B cell (primary cell): ENCODE measurements around the gene MRTFB. TPM values are rescaled to one million over a fixed set of nuclear protein-coding genes. Genes with fewer than 3 reads are reported as not detected.

Experiments
- ATAC-seq: fragments of 200-7000 bp; cut with Tn5 transposase; one replicate; pipeline ENCODE4 v1.10.0; 2021; ENCODE audit warnings: low read depth, mild to moderate bottlenecking, moderate number of reproducible peaks, moderate library complexity
- CTCF ChIA-PET: fragments of 350-600 bp; sonication (Branson Sonifier 250); formaldehyde crosslinking; loops from one replicate; lab custom pipeline; 2021; ENCODE audit warnings: antibody characterized with exemption, inconsistent platforms; lab: Charles Lee
- POLR2A ChIA-PET: fragments of 350-600 bp; sonication (Branson Sonifier 250); formaldehyde crosslinking; loops from one replicate; lab custom pipeline; 2021; ENCODE audit warnings: antibody characterized with exemption; lab: Charles Lee
- DNase-seq: peaks from one replicate; pipeline ENCODE4 v3.0.0; 2013
- H2AFZ ChIP-seq: 2 replicates; pipeline ENCODE4 v1.6.1; 2012; ENCODE audit warnings: mild to moderate bottlenecking, low read depth, low read length; ENCODE audit not compliant: insufficient read depth, poor library complexity, severe bottlenecking
- H3K27ac ChIP-seq, 2 donors: 1 replicate in 1 of 2; 2 replicates in 1 of 2; pipeline ENCODE4 v1.5.1; 2012 to 2013; ENCODE audit warnings: low read length in 2 of 2, mild to moderate bottlenecking in 2 of 2, moderate library complexity in 1 of 2
- H3K27me3 ChIP-seq, 4 experiments: fragments of 200-600 bp in 1 of 4; sonication (generic) in 1 of 4; replicated peaks in 1 of 4; 1 replicate in 2 of 4; 2 replicates in 2 of 4; pipeline versions ENCODE4 v1.6.1 to v1.7.0; 2013 to 2016; ENCODE audit warnings: low read length in 3 of 4, mild to moderate bottlenecking in 2 of 4, mixed read lengths in 1 of 4, moderate library complexity in 1 of 4; ENCODE audit not compliant: insufficient read depth in 4 of 4, control insufficient read depth in 3 of 4; ENCODE audit errors: control extremely low read depth in 1 of 4
- H3K36me3 ChIP-seq, 2 experiments: replicated peaks in 1 of 2; 1 replicate in 1 of 2; 2 replicates in 1 of 2; pipeline versions ENCODE4 v1.6.1 to v1.7.1; 2013; ENCODE audit warnings: low read length in 1 of 2; ENCODE audit not compliant: insufficient read depth in 2 of 2, control insufficient read depth in 1 of 2; ENCODE audit errors: control extremely low read depth in 1 of 2, extremely low read depth in 1 of 2
- H3K4me1 ChIP-seq, 2 donors: fragments of 200-600 bp in 1 of 2; sonication (generic) in 1 of 2; 1 replicate in 1 of 2; 2 replicates in 1 of 2; pipeline versions ENCODE4 v1.5.1 to v1.6.1; 2013 to 2017; ENCODE audit warnings: low read length in 2 of 2; ENCODE audit not compliant: control insufficient read depth in 2 of 2, insufficient read depth in 2 of 2
- H3K4me2 ChIP-seq: replicated peaks from 2 replicates; pipeline ENCODE3; 2012; ENCODE audit warnings: mild to moderate bottlenecking, low read depth, low read length; ENCODE audit not compliant: poor library complexity, severe bottlenecking
- H3K4me3 ChIP-seq, 5 experiments: fragments of 200-600 bp in 1 of 5; sonication (generic) in 1 of 5; 1 replicate in 3 of 5; 2 replicates in 2 of 5; pipeline versions ENCODE4 v1.5.1 to v1.7.0; 2011 to 2016; ENCODE audit warnings: low read length in 4 of 5, mild to moderate bottlenecking in 4 of 5, low read depth in 2 of 5, control low read depth in 1 of 5, moderate library complexity in 1 of 5; ENCODE audit not compliant: insufficient read depth in 1 of 5; ENCODE audit errors: control extremely low read depth in 1 of 5, extremely low read depth in 1 of 5
- H3K79me2 ChIP-seq: fragments of 200-600 bp; sonication (generic); one replicate; pipeline ENCODE4 v1.6.0; 2016; ENCODE audit warnings: low read length; ENCODE audit not compliant: control insufficient read depth, insufficient read depth
- H3K9ac ChIP-seq: fragments of 200-600 bp; sonication (generic); 2 replicates; pipeline ENCODE4 v1.6.1; 2017; ENCODE audit warnings: mild to moderate bottlenecking, low read length, moderate library complexity
- H3K9me3 ChIP-seq, 3 donors: one replicate each; pipeline versions ENCODE4 v1.6.1 to v1.7.1; 2013; ENCODE audit warnings: low read length in 2 of 3; ENCODE audit not compliant: control insufficient read depth in 2 of 3, insufficient read depth in 1 of 3; ENCODE audit errors: control extremely low read depth in 1 of 3
- H4K20me1 ChIP-seq: 2 replicates; pipeline ENCODE4 v1.6.0; 2012; ENCODE audit warnings: mild to moderate bottlenecking, low read length; ENCODE audit not compliant: insufficient read depth, control insufficient read depth, poor library complexity, severe bottlenecking
- H3K27ac Mint-ChIP-seq: one replicate; pipeline ENCODE4 v1.8.0; 2021; ENCODE audit warnings: mixed read lengths
- H3K27me3 Mint-ChIP-seq: one replicate; pipeline ENCODE4 v1.8.0; 2021; ENCODE audit warnings: mixed read lengths
- H3K4me1 Mint-ChIP-seq: one replicate; pipeline ENCODE4 v1.8.0; 2021; ENCODE audit warnings: mixed read lengths
- H3K4me3 Mint-ChIP-seq: one replicate; pipeline ENCODE4 v1.8.0; 2021; ENCODE audit warnings: mixed read lengths
- H3K9me3 Mint-ChIP-seq: one replicate; pipeline ENCODE4 v1.8.0; 2022; ENCODE audit warnings: mixed read lengths; ENCODE audit not compliant: insufficient read depth
- CTCF ChIP-seq: fragments of 200-600 bp; IDR thresholded peaks from one replicate; pipeline ENCODE4 v1.8.0; 2022; ENCODE audit warnings: antibody characterized with exemption, mild to moderate bottlenecking
- EZH2 ChIP-seq: IDR thresholded peaks from 2 replicates; pipeline ENCODE4 v1.6.1; 2012; ENCODE audit warnings: borderline replicate concordance, low read depth, mild to moderate bottlenecking, moderate library complexity, low read length; ENCODE audit not compliant: insufficient read depth, poor library complexity, severe bottlenecking
- WGBS: methylation state at CpG from one replicate; pipeline ENCODE4 v1.1.5; 2013; ENCODE audit warnings: missing lambda C conversion rate; ENCODE audit not compliant: insufficient coverage; 5-methylcytosine and 5-hydroxymethylcytosine counted together
- intact Hi-C: fragments of 100-400 bp; cut with micrococcal nuclease; formaldehyde crosslinking; loops from one replicate; pipeline ENCODE4 v1.10.0; 2022
- polyA plus RNA-seq: library from polyadenylated mRNA; depleted of rRNA; stranded (reverse); fragments of >200 nt; gene quantifications from 2 replicates; pipeline ENCODE4 v1.2.3, GENCODE V29; 2012
- total RNA-seq, 2 donors: library from RNA; stranded (reverse); fragments of 120-200 nt in 1 of 2; gene quantifications; 1 replicate in 1 of 2; 2 replicates in 1 of 2; pipeline versions ENCODE4 v1.2.3 to v1.2.4, GENCODE V29; 2013 to 2022

MRTFB gene
- total and polyA plus RNA-seq, 2 donors (not counting 1 experiment from before 2014, with no cell fraction given): 6.6 to 39.5 TPM

- Histone ChIP-seq H3K4me2 (no peak overlapping the region), H3K9me3 (peaks cover 0 to 13% (median 0%) of the 10 kb centered on the region in 3 donors), H2AFZ (no peak overlapping the region), H3K27me3 (peaks cover 0 to 6% (median 1%) of the 10 kb centered on the region in 4 experiments), H3K36me3 (no peaks in the 10 kb centered on the region), H3K4me1 (no peaks in the 10 kb centered on the region), H3K9ac (no peak overlapping the region), H3K27ac (no peak overlapping the region), H3K79me2 (no peaks in the 10 kb centered on the region), H4K20me1 (no peaks in the 10 kb centered on the region), H3K4me3 (no peak overlapping the region)
- ChIA-PET POLR2A (no interaction called here), CTCF (no interaction called here)
- intact Hi-C loops: no loop called here
- no peak for TF ChIP-seq EZH2
- no peak for TF ChIP-seq CTCF
- Mint-ChIP-seq H3K27ac (no peak overlapping the region), H3K27me3 (peaks cover 30% of the 10 kb centered on the region), H3K4me1 (peaks cover 2% of the 10 kb centered on the region), H3K4me3 (no peak overlapping the region), H3K9me3 (peaks cover 2% of the 10 kb centered on the region)
- no peak for ATAC-seq
- no peak for DNase-seq
- WGBS: 80% methylated on average over 2 of the region's 3 CpGs
Measured at GRCh38 chr16:14028202-14028601, 42.9 kb upstream of the MRTFB start.

- Histone ChIP-seq H3K4me1 (no peaks in the 10 kb centered on the region), H2AFZ (no peak overlapping the region), H3K9ac (no peak overlapping the region), H3K4me2 (no peak overlapping the region), H4K20me1 (no peaks in the 10 kb centered on the region), H3K4me3 (no peak overlapping the region), H3K27me3 (peaks cover 0 to 6% (median 1%) of the 10 kb centered on the region in 4 experiments), H3K27ac (no peak overlapping the region), H3K36me3 (no peaks in the 10 kb centered on the region), H3K79me2 (no peaks in the 10 kb centered on the region), H3K9me3 (peaks cover 0 to 13% (median 0%) of the 10 kb centered on the region in 3 donors)
- TF ChIP-seq CTCF (no peak), EZH2 (no peak)
- ChIA-PET CTCF (no interaction called here), POLR2A (no interaction called here)
- Mint-ChIP-seq H3K27me3 (peaks cover 26% of the 10 kb centered on the region), H3K9me3 (peaks cover 2% of the 10 kb centered on the region), H3K4me3 (no peak overlapping the region), H3K27ac (no peak overlapping the region), H3K4me1 (no peaks in the 10 kb centered on the region)
- ATAC-seq (no peak), DNase-seq (no peak)
- WGBS: 81% methylated on average over 6 of the region's 6 CpGs
- intact Hi-C loops: no loop called here
Measured at GRCh38 chr16:14029658-14030057, 41.5 kb upstream of the MRTFB start.
